K562 (cell line): ENCODE results near the gene SLCO3A1. TPM values are rescaled to one million over a fixed set of nuclear protein-coding genes. Genes with fewer than 3 reads are reported as not detected.

Experiments used
- ATAC-seq: fragments of 200-7000 bp; cut with Tn5 transposase; 3 replicates; pipeline ENCODE4 v1.9.1; 2020; ENCODE audit warnings: moderate library complexity
- BruUV-seq: library from RNA; stranded (reverse); fragments of 400-500 nt; replicated peaks from 2 replicates; lab custom pipeline; 2021; lab: Mats Ljungman, UMichigan
- CTCF ChIA-PET: fragments of 300-600 bp; formaldehyde crosslinking; extraction: SDS; loops from one replicate; lab custom pipeline; 2021; ENCODE audit warnings: low intra/inter-chr PET ratio; lab: Yijun Ruan, JAX
- POLR2A ChIA-PET: fragments of 300-600, 350-650 bp; sonication (Branson Sonifier 250); formaldehyde crosslinking; extraction: SDS; loops from one replicate; lab custom pipeline; 2021; ENCODE audit warnings: antibody characterized with exemption, inconsistent platforms; lab: Yijun Ruan, JAX
- DNase-seq, 4 experiments: peaks; one replicate each; pipeline versions ENCODE4 v3.0.0 to v3.0.0-alpha.2; 2011 to 2018; ENCODE audit warnings: low spot score in 3 of 4, mixed read lengths in 3 of 4; ENCODE audit errors: extremely low read depth in 1 of 4
- FAIRE-seq: peaks from 2 replicates; lab custom pipeline; 2011; peaks lifted over from hg19 to GRCh38; lab: Jason Lieb, UNC
- H2AFZ ChIP-seq: 2 replicates; pipeline ENCODE4 v1.6.0; 2011; ENCODE audit warnings: low read depth, low read length, control low read depth, inconsistent platforms
- H3K27ac ChIP-seq: fragments of 200-600 bp; 3 replicates; pipeline ENCODE4 v1.8.0; 2011; ENCODE audit warnings: low read depth, mild to moderate bottlenecking, control low read depth, inconsistent platforms, low read length, moderate library complexity, mixed read lengths; ENCODE audit errors: extremely low read depth
- H3K27me3 ChIP-seq, 2 experiments: fragments of 300-600 bp in 1 of 2; 2 replicates in 1 of 2; 3 replicates in 1 of 2; pipeline versions ENCODE4 v1.6.0 to v1.8.0; 2011; ENCODE audit warnings: inconsistent platforms in 2 of 2, low read length in 2 of 2, mild to moderate bottlenecking in 1 of 2, mixed read lengths in 1 of 2, moderate library complexity in 1 of 2; ENCODE audit not compliant: control insufficient read depth in 2 of 2, insufficient read depth in 2 of 2
- H3K36me3 ChIP-seq: fragments of 300-600 bp; 3 replicates; pipeline ENCODE4 v1.8.0; 2011; ENCODE audit warnings: mild to moderate bottlenecking, low read length, inconsistent platforms; ENCODE audit not compliant: control insufficient read depth, insufficient read depth
- H3K4me1 ChIP-seq, 2 experiments: fragments of 200-600 bp in 1 of 2; replicated peaks in 1 of 2; 2 replicates in 1 of 2; 3 replicates in 1 of 2; pipeline versions ENCODE4 v1.5.1 to v1.8.0; 2011; ENCODE audit warnings: inconsistent platforms in 2 of 2, low read length in 2 of 2, mild to moderate bottlenecking in 1 of 2, mixed read lengths in 1 of 2, moderate library complexity in 1 of 2; ENCODE audit not compliant: control insufficient read depth in 2 of 2, insufficient read depth in 2 of 2
- H3K4me2 ChIP-seq: 2 replicates; pipeline ENCODE4 v1.6.1; 2011; ENCODE audit warnings: low read length, control low read depth, inconsistent platforms, mixed read lengths; ENCODE audit not compliant: insufficient read depth
- H3K4me3 ChIP-seq: fragments of 200-600 bp; sonication (generic), shearing (Covaris generic); 2 replicates; pipeline ENCODE4 v1.5.1; 2016; ENCODE audit warnings: control low read depth, inconsistent platforms
- H3K79me2 ChIP-seq: fragments of 200-600 bp; 3 replicates; pipeline ENCODE4 v1.8.0; 2011; ENCODE audit warnings: low read length, inconsistent platforms; ENCODE audit not compliant: control insufficient read depth, insufficient read depth
- H3K9ac ChIP-seq, 2 experiments: 2 replicates each; pipeline versions ENCODE4 v1.6.0 to v1.6.1; 2011; ENCODE audit warnings: low read depth in 2 of 2, low read length in 2 of 2, control low read depth in 1 of 2, inconsistent platforms in 1 of 2, mild to moderate bottlenecking in 1 of 2, mixed read lengths in 1 of 2; ENCODE audit not compliant: insufficient read depth in 1 of 2
- H3K9me1 ChIP-seq: one replicate; pipeline ENCODE4 v1.6.0; 2011; ENCODE audit warnings: inconsistent platforms, mild to moderate bottlenecking, low read length, moderate library complexity; ENCODE audit not compliant: control insufficient read depth, insufficient read depth
- H3K9me3 ChIP-seq: replicated peaks from 2 replicates; pipeline ENCODE4 v1.5.1; 2011; ENCODE audit warnings: low read depth, low read length, inconsistent platforms; ENCODE audit not compliant: control insufficient read depth, insufficient read depth
- H4K20me1 ChIP-seq: replicated peaks from 2 replicates; pipeline ENCODE4 v1.6.1; 2011; ENCODE audit warnings: low read length, inconsistent platforms, mixed read lengths; ENCODE audit not compliant: control insufficient read depth, insufficient read depth
- COPS2 ChIP-seq: fragments of 450-650 bp; conservative IDR thresholded peaks from 2 replicates; pipeline ENCODE4 v1.6.1; 2016; ENCODE audit warnings: mild to moderate bottlenecking, moderate library complexity
- GTF2E2 ChIP-seq: fragments of 200-800 bp; sonication (Bioruptor generic); IDR thresholded peaks from 2 replicates; pipeline ENCODE4 v1.6.1; 2016; ENCODE audit warnings: missing genetic modification characterization, missing compliant biosample characterization
- LARP7 ChIP-seq: fragments of 450-650 bp; IDR thresholded peaks from 2 replicates; pipeline ENCODE4 v1.6.1; 2016
- MYBL2 ChIP-seq, 2 experiments: fragments of 450-650 bp in 1 of 2; sonication (generic) in 1 of 2; formaldehyde crosslinking in 1 of 2; IDR thresholded peaks; 2 replicates each; pipeline versions ENCODE4 v1.6.1 to v1.8.1; 2017 to 2022; ENCODE audit warnings: borderline replicate concordance in 1 of 2, inconsistent platforms in 1 of 2, low read depth in 1 of 2, mild to moderate bottlenecking in 1 of 2, missing genetic modification reagents in 1 of 2, moderate library complexity in 1 of 2
- NBN ChIP-seq: fragments of 450-650 bp; IDR thresholded peaks from 2 replicates; pipeline ENCODE4 v1.6.1; 2016; ENCODE audit warnings: low read depth, mild to moderate bottlenecking
- PRPF4 ChIP-seq: fragments of 200-400 bp; formaldehyde crosslinking; IDR thresholded peaks from one replicate; pipeline ENCODE4 v1.6.1; 2017; ENCODE audit warnings: low read length, low read depth, mild to moderate bottlenecking; ENCODE audit not compliant: insufficient read depth, poor library complexity, severe bottlenecking
- PTTG1 ChIP-seq: fragments of 450-650 bp; IDR thresholded peaks from 2 replicates; pipeline ENCODE4 v1.6.1; 2016; ENCODE audit warnings: low read depth, mild to moderate bottlenecking, missing genetic modification characterization, missing compliant biosample characterization
- RBM25 ChIP-seq: fragments of 200-400 bp; formaldehyde crosslinking; IDR thresholded peaks from 2 replicates; pipeline ENCODE4 v1.6.1; 2018; ENCODE audit warnings: low read length, low read depth, moderate library complexity; ENCODE audit not compliant: severe bottlenecking
- RCOR1 ChIP-seq, 2 experiments: IDR thresholded peaks; 2 replicates each; pipeline ENCODE4 v1.6.1; 2012; ENCODE audit warnings: low read depth in 2 of 2, low read length in 2 of 2, borderline replicate concordance in 1 of 2, improper control_type of control experiment in 1 of 2
- SNIP1 ChIP-seq: fragments of 450-650 bp; IDR thresholded peaks from 2 replicates; pipeline ENCODE4 v1.7.1; 2017; ENCODE audit warnings: low read depth, mild to moderate bottlenecking
- VEZF1 ChIP-seq: fragments of 200-800 bp; sonication (Bioruptor generic); IDR thresholded peaks from 2 replicates; pipeline ENCODE4 v1.6.1; 2017; ENCODE audit warnings: missing genetic modification characterization, missing compliant biosample characterization
- ZNF77 ChIP-seq: fragments of 250-450 bp; sonication (Bioruptor Pico); IDR thresholded peaks from 2 replicates; pipeline ENCODE4 v1.5.0; 2020
- WGBS: fragments of 100-300 bp; shearing (Covaris generic); methylation state at CpG from one replicate; pipeline ENCODE4 v1.1.6; 2016; ENCODE audit warnings: low coverage, mixed read lengths; ENCODE audit not compliant: insufficient coverage; ENCODE audit errors: missing lambda C conversion rate; 5-methylcytosine and 5-hydroxymethylcytosine counted together
- in situ Hi-C: fragments of 300-500 bp; cut with MboI; formaldehyde crosslinking; loops from 4 replicates; pipeline ENCODE4 v1.15.0; 2018; ENCODE audit warnings: inconsistent platforms, mixed read lengths
- intact Hi-C: fragments of 100-400 bp; cut with micrococcal nuclease; formaldehyde crosslinking; loops from 2 replicates; pipeline ENCODE4 v1.14.2; 2022
- polyA plus RNA-seq, 8 experiments: library from polyadenylated mRNA; depleted of rRNA in 4 of 8; stranded (reverse) in 5 of 8; unstranded in 3 of 8; fragments of >200 nt; fragmentation: Nextera tagmentation in 2 of 8; fragmentation: Illumina TruSeq in 1 of 8; extraction: Ambion mirVana in 2 of 8; extraction: Trizol in 1 of 8; gene quantifications; 2 replicates each; pipeline versions ENCODE4 v1.2.1 to v1.2.3, GENCODE V29; 2011 to 2014; ENCODE audit warnings: inconsistent platforms in 1 of 8, missing spikeins in 1 of 8
- total RNA-seq, 7 experiments: library from RNA; depleted of rRNA in 6 of 7; stranded (reverse); fragments of >200 nt in 6 of 7; fragmentation: Illumina TruSeq in 2 of 7; extraction: Trizol in 2 of 7; gene quantifications; 2 replicates each; pipeline versions ENCODE4 v1.2.1 to v1.2.3, GENCODE V29; 2011 to 2021; ENCODE audit warnings: low replicate concordance in 1 of 7
- TF ChIP-seq, protein P1 (sequence below), 2 experiments: fragments of 450-650 bp; conservative IDR thresholded peaks; 2 replicates each; pipeline ENCODE4 v1.6.1; 2017; ENCODE audit warnings: mild to moderate bottlenecking in 2 of 2, moderate library complexity in 2 of 2
- TF ChIP-seq, protein P2 (sequence below): fragments of 450-650 bp; IDR thresholded peaks from 2 replicates; pipeline ENCODE4 v1.6.1; 2018; ENCODE audit not compliant: partially characterized antibody

SLCO3A1 gene
- total and polyA plus RNA-seq, 9 of the 15 experiments (the other 6 are each of a cell fraction or from before 2014, with no cell fraction given) = 0.01 to 0.84 (median 0.06) TPM; not detected in 3

DNA sequence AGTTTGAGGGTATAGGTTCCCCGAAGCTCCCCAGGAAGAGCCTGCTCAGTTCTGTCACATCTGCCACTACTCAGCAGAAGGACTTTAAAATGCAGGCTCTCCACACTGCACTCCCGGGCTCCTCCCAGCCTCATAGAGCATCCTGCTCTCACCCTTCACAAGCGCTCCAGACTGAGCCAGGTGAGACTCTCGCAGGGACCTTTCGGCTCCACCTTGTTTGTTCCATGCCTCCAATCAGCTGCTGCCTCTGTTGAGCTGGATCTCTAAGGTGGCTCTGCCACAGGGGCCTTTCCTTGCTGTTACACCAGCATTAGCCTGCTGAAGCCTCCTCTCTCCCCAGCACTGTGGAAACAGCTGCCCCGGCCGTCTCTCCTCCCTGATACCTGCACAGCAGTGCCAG, 56.1 kb downstream of the SLCO3A1 start:
- Histone ChIP-seq H3K79me2 (no peaks in the 10 kb centered on the region), H2AFZ (no peak overlapping the region), H3K36me3 (no peaks in the 10 kb centered on the region), H3K4me3 (no peak overlapping the region), H3K9ac (no peak overlapping the region), H3K27me3 (peaks cover 0 to 6% of the 10 kb centered on the region in 2 experiments; a peak in 1 of 5 replicates), H4K20me1 (no peaks in the 10 kb centered on the region), H3K27ac (no peak overlapping the region), H3K4me2 (no peak overlapping the region), H3K9me1 (no peaks in the 10 kb centered on the region), H3K9me3 (no peaks in the 10 kb centered on the region), H3K4me1 (no peaks in the 10 kb centered on the region)
- in situ Hi-C loops (no loop called here), intact Hi-C loops (no loop called here)
- CTCF ChIA-PET = no interaction called here
- 0% methylated on average over 7 of the region's 7 CpGs for WGBS
- POLR2A ChIA-PET = interaction anchor here (0.7 kb wide), 1 partner anchor 25 kb away, joined by 3 read pairs; no protein-coding TSS in a partner anchor
- ATAC-seq (no peak), DNase-seq (no peak), FAIRE-seq (no peak)
- no TSS peak for BruUV-seq
- TF ChIP-seq MYBL2 (IDR thresholded peaks at IDR 0.05; ENCODE audit: low read depth) (no peak), MYBL2 (CRISPR knock-in tag; IDR thresholded peaks at IDR 0.05; ENCODE audit: borderline replicate concordance) (no peak), LARP7 (no peak), VEZF1 (CRISPR knock-in tag) (no peak), PRPF4 (no peak), RCOR1 (IDR thresholded peaks at IDR 0.05; ENCODE audit: borderline replicate concordance in 1 of 2, low read depth in 2 of 2, low read length in 2 of 2) (no peak), GTF2E2 (no peak), SNIP1 (no peak), NBN (no peak), ZNF77 (CRISPR knock-in tag) (no peak), PTTG1 (tag) (no peak), COPS2 (no peak), RBM25 (no peak)
- TF ChIP-seq, protein P1, sequence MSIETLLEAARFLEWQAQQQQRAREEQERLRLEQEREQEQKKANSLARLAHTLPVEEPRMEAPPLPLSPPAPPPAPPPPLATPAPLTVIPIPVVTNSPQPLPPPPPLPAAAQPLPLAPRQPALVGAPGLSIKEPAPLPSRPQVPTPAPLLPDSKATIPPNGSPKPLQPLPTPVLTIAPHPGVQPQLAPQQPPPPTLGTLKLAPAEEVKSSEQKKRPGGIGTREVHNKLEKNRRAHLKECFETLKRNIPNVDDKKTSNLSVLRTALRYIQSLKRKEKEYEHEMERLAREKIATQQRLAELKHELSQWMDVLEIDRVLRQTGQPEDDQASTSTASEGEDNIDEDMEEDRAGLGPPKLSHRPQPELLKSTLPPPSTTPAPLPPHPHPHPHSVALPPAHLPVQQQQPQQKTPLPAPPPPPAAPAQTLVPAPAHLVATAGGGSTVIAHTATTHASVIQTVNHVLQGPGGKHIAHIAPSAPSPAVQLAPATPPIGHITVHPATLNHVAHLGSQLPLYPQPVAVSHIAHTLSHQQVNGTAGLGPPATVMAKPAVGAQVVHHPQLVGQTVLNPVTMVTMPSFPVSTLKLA (conservative IDR thresholded peaks at IDR 0.05) = no peak
- TF ChIP-seq, protein P2, sequence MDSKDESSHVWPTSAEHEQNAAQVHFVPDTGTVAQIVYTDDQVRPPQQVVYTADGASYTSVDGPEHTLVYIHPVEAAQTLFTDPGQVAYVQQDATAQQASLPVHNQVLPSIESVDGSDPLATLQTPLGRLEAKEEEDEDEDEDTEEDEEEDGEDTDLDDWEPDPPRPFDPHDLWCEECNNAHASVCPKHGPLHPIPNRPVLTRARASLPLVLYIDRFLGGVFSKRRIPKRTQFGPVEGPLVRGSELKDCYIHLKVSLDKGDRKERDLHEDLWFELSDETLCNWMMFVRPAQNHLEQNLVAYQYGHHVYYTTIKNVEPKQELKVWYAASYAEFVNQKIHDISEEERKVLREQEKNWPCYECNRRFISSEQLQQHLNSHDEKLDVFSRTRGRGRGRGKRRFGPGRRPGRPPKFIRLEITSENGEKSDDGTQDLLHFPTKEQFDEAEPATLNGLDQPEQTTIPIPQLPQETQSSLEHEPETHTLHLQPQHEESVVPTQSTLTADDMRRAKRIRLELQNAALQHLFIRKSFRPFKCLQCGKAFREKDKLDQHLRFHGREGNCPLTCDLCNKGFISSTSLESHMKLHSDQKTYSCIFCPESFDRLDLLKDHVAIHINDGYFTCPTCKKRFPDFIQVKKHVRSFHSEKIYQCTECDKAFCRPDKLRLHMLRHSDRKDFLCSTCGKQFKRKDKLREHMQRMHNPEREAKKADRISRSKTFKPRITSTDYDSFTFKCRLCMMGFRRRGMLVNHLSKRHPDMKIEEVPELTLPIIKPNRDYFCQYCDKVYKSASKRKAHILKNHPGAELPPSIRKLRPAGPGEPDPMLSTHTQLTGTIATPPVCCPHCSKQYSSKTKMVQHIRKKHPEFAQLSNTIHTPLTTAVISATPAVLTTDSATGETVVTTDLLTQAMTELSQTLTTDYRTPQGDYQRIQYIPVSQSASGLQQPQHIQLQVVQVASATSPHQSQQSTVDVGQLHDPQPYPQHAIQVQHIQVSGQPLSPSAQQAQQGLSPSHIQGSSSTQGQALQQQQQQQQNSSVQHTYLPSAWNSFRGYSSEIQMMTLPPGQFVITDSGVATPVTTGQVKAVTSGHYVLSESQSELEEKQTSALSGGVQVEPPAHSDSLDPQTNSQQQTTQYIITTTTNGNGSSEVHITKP = no peak
